ENCODE results near the gene PPFIBP2.

PPFIBP2 gene

GRCh38 chr11:7671347-7672215, 157.8 kb downstream of the PPFIBP2 start:
- DNase-seq, result no peak

- no peak for DNase-seq
Observed at GRCh38 chr11:7672276-7672959, 158.6 kb downstream of the PPFIBP2 start.

GRCh38 chr11:7672960-7673723, 159.3 kb downstream of the PPFIBP2 start, which contains the start of gene CYB5R2:
TSS of gene CYB5R2 (minus strand) at chr11:7673500. CDS start at chr11:7672825, 675 bp downstream.
- DNase-seq, result no peak

- DNase-seq, result peak; percentile 86
Observed at GRCh38 chr11:7673724-7674434, 160.1 kb downstream of the PPFIBP2 start.

GRCh38 chr11:7675631-7676030, 161.8 kb downstream of the PPFIBP2 start:
- DNase-seq, result no peak

- DNase-seq, result no peak
Observed at GRCh38 chr11:7677071-7677470, 163.3 kb downstream of the PPFIBP2 start.

GRCh38 chr11:7677796-7678201, 164.0 kb downstream of the PPFIBP2 start:
- DNase-seq, result no peak

GRCh38 chr11:7683571-7683970, 169.8 kb downstream of the PPFIBP2 start:
- no peak for DNase-seq

GRCh38 chr11:7686761-7687160, 173.0 kb downstream of the PPFIBP2 start:
- no peak for DNase-seq

GRCh38 chr11:7687386-7687785, 173.6 kb downstream of the PPFIBP2 start:
- DNase-seq, result no peak

GRCh38 chr11:7688238-7688826, 174.5 kb downstream of the PPFIBP2 start:
- DNase-seq, result peak; percentile 64

- DNase-seq, result no peak
Observed at GRCh38 chr11:7689239-7689638, 175.4 kb downstream of the PPFIBP2 start.

- DNase-seq, result no peak
Observed at GRCh38 chr11:7690648-7691047, 176.8 kb downstream of the PPFIBP2 start.

GRCh38 chr11:7691759-7692350, 178.1 kb downstream of the PPFIBP2 start:
- no peak for DNase-seq

- DNase-seq, result no peak
Observed at GRCh38 chr11:7692426-7692825, 178.6 kb downstream of the PPFIBP2 start.

GRCh38 chr11:7694235-7694634, 180.4 kb downstream of the PPFIBP2 start:
- no peak for DNase-seq

GRCh38 chr11:7696424-7696823, 182.6 kb downstream of the PPFIBP2 start:
- DNase-seq, result no peak

Data from retina (tissue), 1 donor.